Spleen (tissue), 11 donors: ENCODE measurements around the gene SRCIN1. TPM values are rescaled to one million over a fixed set of nuclear protein-coding genes. Genes with fewer than 3 reads are reported as not detected.

ENCODE experiments used
- DNase-seq: peaks from one replicate; pipeline ENCODE4 v3.0.0-alpha.2; 2020
- H3K27ac ChIP-seq, 8 donors: fragments of 200-600 bp; sonication (generic) in 7 of 8; 1 replicate in 4 of 8; 2 replicates in 4 of 8; pipeline versions ENCODE4 v1.5.0 to v1.8.0; 2016 to 2021; ENCODE audit warnings: inconsistent platforms in 4 of 8, mild to moderate bottlenecking in 4 of 8, moderate library complexity in 1 of 8
- H3K27me3 ChIP-seq, 7 donors: fragments of 200-600 bp; sonication (generic) in 6 of 7; replicated peaks in 1 of 7; 1 replicate in 4 of 7; 2 replicates in 3 of 7; pipeline versions ENCODE4 v1.5.0 to v1.8.0; 2016 to 2021; ENCODE audit warnings: inconsistent platforms in 3 of 7, mild to moderate bottlenecking in 1 of 7
- H3K36me3 ChIP-seq, 6 donors: fragments of 200-600 bp; sonication (generic) in 5 of 6; 1 replicate in 4 of 6; 2 replicates in 2 of 6; pipeline versions ENCODE4 v1.5.0 to v1.8.0; 2016 to 2021; ENCODE audit warnings: inconsistent platforms in 2 of 6
- H3K4me1 ChIP-seq, 6 donors: fragments of 200-600 bp; sonication (generic) in 5 of 6; 1 replicate in 3 of 6; 2 replicates in 3 of 6; pipeline versions ENCODE4 v1.5.0 to v1.8.0; 2016 to 2021; ENCODE audit warnings: inconsistent platforms in 3 of 6
- H3K4me3 ChIP-seq, 8 donors: fragments of 200-600 bp; sonication (generic) in 7 of 8; 1 replicate in 4 of 8; 2 replicates in 4 of 8; pipeline versions ENCODE4 v1.5.0 to v1.8.0; 2016 to 2021; ENCODE audit warnings: inconsistent platforms in 4 of 8, mild to moderate bottlenecking in 4 of 8, moderate library complexity in 2 of 8
- H3K9me3 ChIP-seq, 8 donors: fragments of 200-600 bp; sonication (generic) in 7 of 8; 1 replicate in 4 of 8; 2 replicates in 4 of 8; pipeline versions ENCODE4 v1.5.0 to v1.8.0; 2016 to 2021; ENCODE audit warnings: inconsistent platforms in 4 of 8
- POLR2A ChIP-seq, 3 donors: fragments of 450-650 bp; IDR thresholded peaks; one replicate each; pipeline ENCODE4 v1.5.1; 2017; ENCODE audit warnings: antibody characterized with exemption in 3 of 3, mild to moderate bottlenecking in 1 of 3
- POLR2AphosphoS5 ChIP-seq, 3 donors: sonication (generic); formaldehyde crosslinking; IDR thresholded peaks; one replicate each; pipeline ENCODE4 v1.5.1; 2017; ENCODE audit warnings: antibody characterized with exemption in 3 of 3
- WGBS, 5 donors: extraction: QIAGEN DNeasy Blood & Tissue Kit in 3 of 5; methylation state at CpG; one replicate each; pipeline versions ENCODE4 v1.1.5 to v1.1.7; 2013 to 2018; 5-methylcytosine and 5-hydroxymethylcytosine counted together
- intact Hi-C: fragments of 100-400 bp; cut with DNase I; formaldehyde crosslinking; loops from one replicate; pipeline ENCODE4 v1.15.0; 2023; ENCODE audit warnings: low total_unique reads
- polyA plus RNA-seq, 3 donors: library from polyadenylated mRNA; stranded (reverse); fragments of 200-250 nt; gene quantifications; one replicate each; pipeline ENCODE4 v1.2.1, GENCODE V29; 2013
- total RNA-seq, 7 donors: library from RNA; depleted of rRNA in 3 of 7; stranded (reverse); fragments of >200 nt in 3 of 7; fragmentation: NEBNext Ultra II Directional in 4 of 7; extraction: Animal tissue kit (Norgen Biotek cat#: 25700) in 4 of 7; gene quantifications; one replicate each; pipeline versions ENCODE4 v1.1.0 to v1.2.1, GENCODE V29; 2016 to 2021
- TF ChIP-seq, protein P1 (sequence below), 11 experiments: fragments of 200-600 bp in 7 of 11; fragments of 450-650 bp in 4 of 11; sonication (generic) in 4 of 11; IDR thresholded peaks in 8 of 11; conservative IDR thresholded peaks in 3 of 11; 1 replicate in 7 of 11; 2 replicates in 4 of 11; pipeline versions ENCODE4 v1.4.0 to v1.8.0; 2016 to 2021; ENCODE audit warnings: antibody characterized with exemption in 11 of 11, inconsistent platforms in 4 of 11, mild to moderate bottlenecking in 1 of 11
- donor health status: healthy with polysubstance abuse.
- donor health status: DM: no; HTN: no; CAD: no; lungs with moderate emphysema.
- donor health status: DM: no; HTN: no; CAD: no.
- donor health status: Bipolar disorder and iron deficiency.
- donor health status: healthy.
- donor health status: DM: no; HTN: no; CAD: no.
- donor health status: DM: yes; HTN: yes; CAD: no.

The SRCIN1 gene
- total and polyA plus RNA-seq, 10 donors, result 0.32 to 3.5 (median 1.5) TPM

GRCh38 chr17:38595892-38596291 lies 9.9 kb downstream of the SRCIN1 start:
- WGBS, 5 donors, result 18 to 35% (median 23%) methylated on average over 9 of the region's 9 CpGs
- intact Hi-C loops, result no loop called here
- Histone ChIP-seq H3K27ac (no peak overlapping the region), H3K4me3 (no peak overlapping the region), H3K36me3 (no peaks in the 10 kb centered on the region), H3K27me3 (peaks cover 0 to 99% (median 29%) of the 10 kb centered on the region in 7 donors), H3K4me1 (peaks cover 8 to 24% (median 18%) of the 10 kb centered on the region in 6 donors), H3K9me3 (no peaks in the 10 kb centered on the region)
- TF ChIP-seq POLR2AphosphoS5 (IDR thresholded peaks at IDR 0.05) (no peak), POLR2A (IDR thresholded peaks at IDR 0.05) (no peak)
- TF ChIP-seq, protein P1, sequence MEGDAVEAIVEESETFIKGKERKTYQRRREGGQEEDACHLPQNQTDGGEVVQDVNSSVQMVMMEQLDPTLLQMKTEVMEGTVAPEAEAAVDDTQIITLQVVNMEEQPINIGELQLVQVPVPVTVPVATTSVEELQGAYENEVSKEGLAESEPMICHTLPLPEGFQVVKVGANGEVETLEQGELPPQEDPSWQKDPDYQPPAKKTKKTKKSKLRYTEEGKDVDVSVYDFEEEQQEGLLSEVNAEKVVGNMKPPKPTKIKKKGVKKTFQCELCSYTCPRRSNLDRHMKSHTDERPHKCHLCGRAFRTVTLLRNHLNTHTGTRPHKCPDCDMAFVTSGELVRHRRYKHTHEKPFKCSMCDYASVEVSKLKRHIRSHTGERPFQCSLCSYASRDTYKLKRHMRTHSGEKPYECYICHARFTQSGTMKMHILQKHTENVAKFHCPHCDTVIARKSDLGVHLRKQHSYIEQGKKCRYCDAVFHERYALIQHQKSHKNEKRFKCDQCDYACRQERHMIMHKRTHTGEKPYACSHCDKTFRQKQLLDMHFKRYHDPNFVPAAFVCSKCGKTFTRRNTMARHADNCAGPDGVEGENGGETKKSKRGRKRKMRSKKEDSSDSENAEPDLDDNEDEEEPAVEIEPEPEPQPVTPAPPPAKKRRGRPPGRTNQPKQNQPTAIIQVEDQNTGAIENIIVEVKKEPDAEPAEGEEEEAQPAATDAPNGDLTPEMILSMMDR (IDR thresholded peaks at IDR 0.05 in 8 of 11, conservative IDR thresholded peaks at IDR 0.05 in 3 of 11), result no peak
- no peak for DNase-seq

DNA sequence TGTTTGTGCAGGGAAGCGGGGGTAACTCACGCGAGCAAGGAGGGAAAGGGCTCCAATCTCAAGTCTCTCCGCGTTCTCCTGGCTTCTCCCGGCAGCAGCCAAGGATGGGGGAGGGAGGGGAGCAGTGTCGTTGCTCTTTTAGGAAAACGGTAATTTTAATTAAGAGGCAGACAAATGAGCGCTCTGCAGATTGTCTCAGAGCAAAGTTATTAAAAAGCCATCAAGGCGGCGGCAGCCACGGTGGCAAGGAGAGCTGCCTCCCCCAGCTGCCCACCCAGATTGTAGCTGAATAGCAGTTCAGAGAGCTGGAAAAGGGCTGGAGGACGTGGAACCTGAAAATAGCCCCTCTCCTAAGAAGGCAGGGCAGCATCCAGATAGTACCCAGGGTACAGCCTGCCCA lies 11.6 kb downstream of the SRCIN1 start:
- intact Hi-C loops, result no loop called here
- Histone ChIP-seq H3K9me3 (no peaks in the 10 kb centered on the region), H3K27ac (no peak overlapping the region), H3K27me3 (peaks cover 0 to 100% (median 29%) of the 10 kb centered on the region in 7 donors), H3K4me1 (peaks cover 8 to 25% (median 18%) of the 10 kb centered on the region in 6 donors), H3K36me3 (no peaks in the 10 kb centered on the region), H3K4me3 (no peak overlapping the region)
- DNase-seq, result no peak
- TF ChIP-seq, protein P1 (IDR thresholded peaks at IDR 0.05 in 8 of 11, conservative IDR thresholded peaks at IDR 0.05 in 3 of 11), result no peak
- 60 to 62% (median 62%) methylated on average over 13 of the region's 13 CpGs for WGBS, 5 donors

- no peak for DNase-seq
- Histone ChIP-seq H3K9me3 (no peaks in the 10 kb centered on the region), H3K27me3 (peaks cover 0 to 100% (median 39%) of the 10 kb centered on the region in 7 donors), H3K27ac (no peak overlapping the region), H3K4me1 (peaks cover 8 to 25% (median 18%) of the 10 kb centered on the region in 6 donors), H3K4me3 (no peak overlapping the region), H3K36me3 (no peaks in the 10 kb centered on the region)
- TF ChIP-seq POLR2A (IDR thresholded peaks at IDR 0.05) (no peak), POLR2AphosphoS5 (IDR thresholded peaks at IDR 0.05) (no peak)
- TF ChIP-seq, protein P1 (IDR thresholded peaks at IDR 0.05 in 8 of 11, conservative IDR thresholded peaks at IDR 0.05 in 3 of 11), result no peak
- intact Hi-C loops, result no loop called here
Measured at GRCh38 chr17:38592487-38592886, 13.3 kb downstream of the SRCIN1 start.

- WGBS, 5 donors, result 16 to 38% (median 25%) methylated on average over 5 of the region's 5 CpGs
- intact Hi-C loops, result no loop called here
- H3K27ac ChIP-seq, result no peak overlapping the region
- no peaks in the 10 kb centered on the region for H3K9me3 ChIP-seq
- no peak for DNase-seq
- H3K36me3 ChIP-seq, result no peaks in the 10 kb centered on the region
- TF ChIP-seq, protein P1 (IDR thresholded peaks at IDR 0.05 in 8 of 11, conservative IDR thresholded peaks at IDR 0.05 in 3 of 11), result no peak
- TF ChIP-seq POLR2A (IDR thresholded peaks at IDR 0.05), result no peak
- no peak for TF ChIP-seq POLR2AphosphoS5 (IDR thresholded peaks at IDR 0.05)
- H3K4me1 ChIP-seq, result peaks cover 8 to 25% (median 18%) of the 10 kb centered on the region in 6 donors
- H3K4me3 ChIP-seq, result peak overlapping the region in 1 of 8 donors; percentile 7
- H3K27me3 ChIP-seq, result peaks cover 0 to 100% (median 42%) of the 10 kb centered on the region in 7 donors
Measured at GRCh38 chr17:38591759-38592241, 14.0 kb downstream of the SRCIN1 start.
